Measurements from ENCODE around the gene ADGRG6.

ADGRG6 gene
- 0.17 to 0.26 (median 0.19) reads per million in 3 donors for total RNA-seq

DNA sequence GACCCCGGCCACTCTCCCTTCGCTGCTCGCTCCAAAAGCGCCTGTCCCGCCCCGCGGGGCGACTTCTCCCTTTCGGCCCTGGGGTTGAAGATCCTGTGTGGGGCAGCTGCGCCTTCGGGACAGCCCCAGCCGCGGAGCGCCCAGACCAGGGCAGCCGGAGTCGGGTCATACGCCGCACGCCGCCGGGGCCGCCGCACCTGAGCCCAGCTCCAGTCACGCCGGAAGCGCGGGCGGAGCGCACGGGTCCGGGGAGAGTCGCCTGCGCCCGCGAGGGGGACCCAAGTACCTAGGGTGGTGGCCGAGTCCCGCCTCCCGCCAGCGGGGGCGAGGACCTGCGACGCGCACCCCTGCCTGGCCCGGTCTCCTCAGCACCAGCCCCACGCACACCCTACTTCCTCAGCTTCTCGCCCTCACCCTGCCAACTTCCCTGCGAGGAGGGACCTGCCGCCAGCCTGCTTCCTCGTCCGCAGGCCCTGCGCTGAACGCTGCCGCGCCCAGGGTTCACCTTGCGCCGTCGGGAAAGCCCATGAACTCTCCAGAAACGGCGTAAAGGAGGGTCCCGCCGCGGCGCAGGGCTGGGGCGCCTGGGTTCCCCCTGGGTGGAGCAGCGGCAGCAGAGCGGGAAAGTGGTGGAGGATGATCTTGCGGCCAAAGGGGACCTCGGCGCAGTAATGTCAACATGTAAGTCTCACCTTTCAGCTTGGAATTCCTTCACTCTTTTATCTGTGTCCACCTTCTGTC is at the start of gene ADGRG6:
Gene ADGRG6 (plus strand): TSS at position 357 of the 741 bp plus-strand sequence. CDS start 323 bp downstream, at position 680.
- no peak for DNase-seq
- no peaks in the 10 kb centered on the region for H3K36me3 ChIP-seq (ENCODE audit: control insufficient read depth, insufficient read depth, low read length)
- H3K4me1 ChIP-seq (ENCODE audit: control insufficient read depth, insufficient read depth, low read length, poor library complexity, severe bottlenecking) = peaks cover 3% of the 10 kb centered on the region
- H3K9me3 ChIP-seq (ENCODE audit: control insufficient read depth, low read length) = no peaks in the 10 kb centered on the region
- H3K27ac ChIP-seq (ENCODE audit: insufficient read depth, low read length, poor library complexity, severe bottlenecking) = no peak within 1 kb of the TSS
- H3K27me3 ChIP-seq (replicated peaks; ENCODE audit: control insufficient read depth, insufficient read depth, low read length, poor library complexity, severe bottlenecking) = peaks cover 3% of the 10 kb centered on the region
- peak within 1 kb of the TSS; percentile 54 for H3K4me3 ChIP-seq (ENCODE audit: insufficient read depth, low read depth, low read length, poor library complexity, severe bottlenecking)

DNA sequence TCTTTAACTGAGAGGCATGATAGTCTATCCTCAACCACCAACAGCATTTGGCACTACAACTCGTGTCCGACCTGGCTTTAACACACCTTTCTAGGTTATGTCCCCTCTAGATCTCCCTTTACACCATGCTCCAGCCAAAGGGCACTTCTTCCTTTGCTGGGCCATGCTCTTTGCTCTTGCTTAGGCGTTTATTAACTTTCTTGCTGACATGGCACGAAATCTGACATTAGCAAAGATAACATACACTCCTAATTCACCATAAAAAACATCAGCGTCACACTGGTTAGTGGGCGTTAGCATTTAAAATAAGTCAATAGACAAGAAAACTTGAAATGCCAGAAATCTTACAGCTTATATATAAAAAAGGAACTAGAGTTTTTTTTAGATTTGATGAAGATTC is 47.3 kb upstream of the ADGRG6 start:
- Histone ChIP-seq H3K36me3 (ENCODE audit: control insufficient read depth, insufficient read depth, low read length) (no peaks in the 10 kb centered on the region), H3K27ac (ENCODE audit: insufficient read depth, low read length, poor library complexity, severe bottlenecking) (no peak overlapping the region), H3K4me1 (ENCODE audit: control insufficient read depth, insufficient read depth, low read length, poor library complexity, severe bottlenecking) (no peaks in the 10 kb centered on the region), H3K4me3 (ENCODE audit: insufficient read depth, low read depth, low read length, poor library complexity, severe bottlenecking) (no peak overlapping the region), H3K9me3 (ENCODE audit: control insufficient read depth, low read length) (no peaks in the 10 kb centered on the region), H3K27me3 (replicated peaks; ENCODE audit: control insufficient read depth, insufficient read depth, low read length, poor library complexity, severe bottlenecking) (no peaks in the 10 kb centered on the region)
- no peak for DNase-seq

GRCh38 chr6:142255785-142256184 is 46.0 kb upstream of the ADGRG6 start:
- no peak for DNase-seq
- Histone ChIP-seq H3K36me3 (ENCODE audit: control insufficient read depth, insufficient read depth, low read length) (no peaks in the 10 kb centered on the region), H3K4me1 (ENCODE audit: control insufficient read depth, insufficient read depth, low read length, poor library complexity, severe bottlenecking) (no peaks in the 10 kb centered on the region), H3K27ac (ENCODE audit: insufficient read depth, low read length, poor library complexity, severe bottlenecking) (no peak overlapping the region), H3K9me3 (ENCODE audit: control insufficient read depth, low read length) (no peaks in the 10 kb centered on the region), H3K4me3 (ENCODE audit: insufficient read depth, low read depth, low read length, poor library complexity, severe bottlenecking) (no peak overlapping the region), H3K27me3 (replicated peaks; ENCODE audit: control insufficient read depth, insufficient read depth, low read length, poor library complexity, severe bottlenecking) (no peaks in the 10 kb centered on the region)

- Histone ChIP-seq H3K9me3 (ENCODE audit: control insufficient read depth, low read length) (no peaks in the 10 kb centered on the region), H3K27ac (ENCODE audit: insufficient read depth, low read length, poor library complexity, severe bottlenecking) (no peak overlapping the region), H3K4me1 (ENCODE audit: control insufficient read depth, insufficient read depth, low read length, poor library complexity, severe bottlenecking) (no peaks in the 10 kb centered on the region), H3K4me3 (ENCODE audit: insufficient read depth, low read depth, low read length, poor library complexity, severe bottlenecking) (no peak overlapping the region), H3K27me3 (replicated peaks; ENCODE audit: control insufficient read depth, insufficient read depth, low read length, poor library complexity, severe bottlenecking) (no peaks in the 10 kb centered on the region), H3K36me3 (ENCODE audit: control insufficient read depth, insufficient read depth, low read length) (no peaks in the 10 kb centered on the region)
- DNase-seq = no peak
Measured at GRCh38 chr6:142258305-142258704, 43.5 kb upstream of the ADGRG6 start.

- Histone ChIP-seq H3K27me3 (replicated peaks; ENCODE audit: control insufficient read depth, insufficient read depth, low read length, poor library complexity, severe bottlenecking) (no peaks in the 10 kb centered on the region), H3K9me3 (ENCODE audit: control insufficient read depth, low read length) (no peaks in the 10 kb centered on the region), H3K36me3 (ENCODE audit: control insufficient read depth, insufficient read depth, low read length) (no peaks in the 10 kb centered on the region), H3K27ac (ENCODE audit: insufficient read depth, low read length, poor library complexity, severe bottlenecking) (no peak overlapping the region), H3K4me3 (ENCODE audit: insufficient read depth, low read depth, low read length, poor library complexity, severe bottlenecking) (no peak overlapping the region), H3K4me1 (ENCODE audit: control insufficient read depth, insufficient read depth, low read length, poor library complexity, severe bottlenecking) (no peaks in the 10 kb centered on the region)
- DNase-seq = no peak
Measured at GRCh38 chr6:142258757-142259156, 43.0 kb upstream of the ADGRG6 start.

- Histone ChIP-seq H3K36me3 (ENCODE audit: control insufficient read depth, insufficient read depth, low read length) (no peaks in the 10 kb centered on the region), H3K9me3 (ENCODE audit: control insufficient read depth, low read length) (no peaks in the 10 kb centered on the region), H3K27ac (ENCODE audit: insufficient read depth, low read length, poor library complexity, severe bottlenecking) (no peak overlapping the region), H3K27me3 (replicated peaks; ENCODE audit: control insufficient read depth, insufficient read depth, low read length, poor library complexity, severe bottlenecking) (no peaks in the 10 kb centered on the region), H3K4me1 (ENCODE audit: control insufficient read depth, insufficient read depth, low read length, poor library complexity, severe bottlenecking) (no peaks in the 10 kb centered on the region), H3K4me3 (ENCODE audit: insufficient read depth, low read depth, low read length, poor library complexity, severe bottlenecking) (no peak overlapping the region)
- no peak for DNase-seq
Measured at GRCh38 chr6:142260748-142261147, 41.1 kb upstream of the ADGRG6 start.

DNA sequence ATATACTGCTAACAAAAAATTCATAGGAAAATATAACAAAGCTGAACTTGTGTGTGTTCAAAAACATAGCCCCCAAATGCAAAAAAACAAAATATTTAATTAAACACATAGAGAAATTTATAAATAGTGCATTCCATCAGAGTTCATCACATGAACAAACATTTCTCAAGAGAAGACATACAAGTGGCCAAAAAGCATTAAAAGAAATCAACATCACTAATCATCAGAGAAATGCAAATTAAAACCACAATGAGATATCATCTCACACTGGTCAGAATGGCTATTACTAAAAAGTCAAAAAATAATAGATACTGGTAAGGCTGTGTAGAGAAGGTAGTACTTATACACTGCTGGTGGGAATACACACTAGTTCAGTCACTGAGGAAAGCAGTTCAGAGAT is 39.6 kb upstream of the ADGRG6 start:
- H3K27me3 ChIP-seq (replicated peaks; ENCODE audit: control insufficient read depth, insufficient read depth, low read length, poor library complexity, severe bottlenecking) = no peaks in the 10 kb centered on the region
- H3K36me3 ChIP-seq (ENCODE audit: control insufficient read depth, insufficient read depth, low read length) = no peaks in the 10 kb centered on the region
- H3K27ac ChIP-seq (ENCODE audit: insufficient read depth, low read length, poor library complexity, severe bottlenecking) = no peak overlapping the region
- H3K4me3 ChIP-seq (ENCODE audit: insufficient read depth, low read depth, low read length, poor library complexity, severe bottlenecking) = no peak overlapping the region
- DNase-seq = no peak
- no peaks in the 10 kb centered on the region for H3K4me1 ChIP-seq (ENCODE audit: control insufficient read depth, insufficient read depth, low read length, poor library complexity, severe bottlenecking)
- no peaks in the 10 kb centered on the region for H3K9me3 ChIP-seq (ENCODE audit: control insufficient read depth, low read length)

- Histone ChIP-seq H3K27me3 (replicated peaks; ENCODE audit: control insufficient read depth, insufficient read depth, low read length, poor library complexity, severe bottlenecking) (no peaks in the 10 kb centered on the region), H3K4me3 (ENCODE audit: insufficient read depth, low read depth, low read length, poor library complexity, severe bottlenecking) (no peak overlapping the region), H3K9me3 (ENCODE audit: control insufficient read depth, low read length) (no peaks in the 10 kb centered on the region), H3K4me1 (ENCODE audit: control insufficient read depth, insufficient read depth, low read length, poor library complexity, severe bottlenecking) (no peaks in the 10 kb centered on the region), H3K27ac (ENCODE audit: insufficient read depth, low read length, poor library complexity, severe bottlenecking) (no peak overlapping the region), H3K36me3 (ENCODE audit: control insufficient read depth, insufficient read depth, low read length) (no peaks in the 10 kb centered on the region)
- DNase-seq = no peak
Measured at GRCh38 chr6:142265476-142265875, 36.3 kb upstream of the ADGRG6 start.

- Histone ChIP-seq H3K36me3 (ENCODE audit: control insufficient read depth, insufficient read depth, low read length) (no peaks in the 10 kb centered on the region), H3K27me3 (replicated peaks; ENCODE audit: control insufficient read depth, insufficient read depth, low read length, poor library complexity, severe bottlenecking) (no peaks in the 10 kb centered on the region), H3K4me1 (ENCODE audit: control insufficient read depth, insufficient read depth, low read length, poor library complexity, severe bottlenecking) (no peaks in the 10 kb centered on the region), H3K27ac (ENCODE audit: insufficient read depth, low read length, poor library complexity, severe bottlenecking) (no peak overlapping the region), H3K4me3 (ENCODE audit: insufficient read depth, low read depth, low read length, poor library complexity, severe bottlenecking) (no peak overlapping the region), H3K9me3 (ENCODE audit: control insufficient read depth, low read length) (no peaks in the 10 kb centered on the region)
- DNase-seq = no peak
Measured at GRCh38 chr6:142266060-142266459, 35.7 kb upstream of the ADGRG6 start.

DNA sequence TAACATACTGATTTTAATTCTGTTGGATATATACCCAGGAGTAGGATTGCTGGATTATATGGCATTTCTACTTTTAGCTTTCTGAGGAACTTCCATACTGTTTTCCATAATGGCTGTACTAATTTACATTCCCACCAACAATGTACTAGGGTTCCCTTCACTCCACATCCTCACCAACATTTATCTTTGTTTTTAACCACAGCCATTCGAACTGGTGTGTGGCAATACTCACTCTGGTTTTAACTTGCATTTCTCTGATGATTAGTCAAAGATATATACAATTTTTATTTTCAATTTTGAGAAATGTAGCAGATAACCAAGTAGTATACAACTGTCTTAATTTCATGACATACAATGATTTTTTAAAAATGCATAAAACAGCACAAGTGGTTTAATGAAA is 30.3 kb upstream of the ADGRG6 start:
- Histone ChIP-seq H3K27ac (ENCODE audit: insufficient read depth, low read length, poor library complexity, severe bottlenecking) (no peak overlapping the region), H3K4me3 (ENCODE audit: insufficient read depth, low read depth, low read length, poor library complexity, severe bottlenecking) (no peak overlapping the region), H3K4me1 (ENCODE audit: control insufficient read depth, insufficient read depth, low read length, poor library complexity, severe bottlenecking) (no peaks in the 10 kb centered on the region), H3K9me3 (ENCODE audit: control insufficient read depth, low read length) (no peaks in the 10 kb centered on the region), H3K27me3 (replicated peaks; ENCODE audit: control insufficient read depth, insufficient read depth, low read length, poor library complexity, severe bottlenecking) (no peaks in the 10 kb centered on the region), H3K36me3 (ENCODE audit: control insufficient read depth, insufficient read depth, low read length) (no peaks in the 10 kb centered on the region)
- no peak for DNase-seq

All from effector memory CD4-positive, alpha-beta T cell (primary cell).